Measurements from ENCODE around the gene SHD. TPM values are rescaled to one million over a fixed set of nuclear protein-coding genes. Genes with fewer than 3 reads are reported as not detected.

The SHD gene
- total RNA-seq, 1 experiment from 2014 or later, result not detected

Other genes with a start within 250 kb of the SHD start
- gene ZBTB7A, start 212.4 kb upstream of the SHD start, total RNA-seq (2014; rRNA removed; shearing (Covaris generic)), result 12.8 and 13.3 TPM in 2 replicates
- gene MAP2K2, start 155.1 kb upstream of the SHD start, total RNA-seq (2014; rRNA removed; shearing (Covaris generic)), result 370 and 376 TPM in 2 replicates
- not detected in 2 replicates for gene CREB3L3, start 125.6 kb upstream of the SHD start, total RNA-seq (2014; rRNA removed; shearing (Covaris generic))
- gene SIRT6, start 96.7 kb upstream of the SHD start, total RNA-seq (2014; rRNA removed; shearing (Covaris generic)), result 17.2 and 21.8 TPM in 2 replicates
- 3.8 and 4.4 TPM in 2 replicates for gene ANKRD24, start 96.6 kb upstream of the SHD start, total RNA-seq (2014; rRNA removed; shearing (Covaris generic))
- 1.8 and 5.4 TPM in 2 replicates for gene EBI3, start 49.7 kb upstream of the SHD start, total RNA-seq (2014; rRNA removed; shearing (Covaris generic))
- 36.1 and 40.4 TPM in 2 replicates for gene YJU2, start 32.2 kb upstream of the SHD start, total RNA-seq (2014; rRNA removed; shearing (Covaris generic))
- not detected in 2 replicates for gene TMIGD2, start 23.1 kb downstream of the SHD start, total RNA-seq (2014; rRNA removed; shearing (Covaris generic))
- gene FSD1, start 25.3 kb downstream of the SHD start, total RNA-seq (2014; rRNA removed; shearing (Covaris generic)), result 22.9 and 32.9 TPM in 2 replicates
- 26.0 and 29.8 TPM in 2 replicates for gene STAP2, start 59.6 kb downstream of the SHD start, total RNA-seq (2014; rRNA removed; shearing (Covaris generic))
- 29.5 and 51.3 TPM in 2 replicates for gene MPND, start 64.3 kb downstream of the SHD start, total RNA-seq (2014; rRNA removed; shearing (Covaris generic))
- 95.8 and 109 TPM in 2 replicates for gene SH3GL1, start 121.3 kb downstream of the SHD start, total RNA-seq (2014; rRNA removed; shearing (Covaris generic))
- 39.4 and 46.0 TPM in 2 replicates for gene CHAF1A, start 123.4 kb downstream of the SHD start, total RNA-seq (2014; rRNA removed; shearing (Covaris generic))
- gene UBXN6, start 178.5 kb downstream of the SHD start, total RNA-seq (2014; rRNA removed; shearing (Covaris generic)), result 59.6 and 72.8 TPM in 2 replicates
- 86.6 and 106 TPM in 2 replicates for gene HDGFL2, start 193.0 kb downstream of the SHD start, total RNA-seq (2014; rRNA removed; shearing (Covaris generic))
- gene PLIN4, start 239.2 kb downstream of the SHD start, total RNA-seq (2014; rRNA removed; shearing (Covaris generic)), result 0.18 and 0.34 TPM in 2 replicates